ENCODE measurements around the gene CHCHD1.

CHCHD1 gene

GRCh38 chr10:73819513-73820093 is 37.8 kb downstream of the CHCHD1 start:
- Histone ChIP-seq H3K79me2 (ENCODE audit: insufficient read depth, low read depth) (no peaks in the 10 kb centered on the region), H3K4me3 (IDR thresholded peaks at IDR 0.05; ENCODE audit: insufficient read depth, low read depth, low read length) (no peak overlapping the region), H3K4me1 (ENCODE audit: low read depth, poor library complexity, severe bottlenecking) (no peaks in the 10 kb centered on the region), H3K9ac (no peak overlapping the region), H4K20me1 (ENCODE audit: insufficient read depth) (no peaks in the 10 kb centered on the region), H3K27ac (no peak overlapping the region), H3K4me2 (no peak overlapping the region), H2AFZ (ENCODE audit: low read depth) (no peak overlapping the region), H3K36me3 (ENCODE audit: insufficient read depth) (no peaks in the 10 kb centered on the region), H3K27me3 (ENCODE audit: insufficient read depth, low read depth) (no peaks in the 10 kb centered on the region)
- TF ChIP-seq CTCF (conservative IDR thresholded peaks at IDR 0.05; ENCODE audit: low read depth, low read length), result no peak

GRCh38 chr10:73823391-73823790 is 41.5 kb downstream of the CHCHD1 start:
- TF ChIP-seq CTCF (conservative IDR thresholded peaks at IDR 0.05; ENCODE audit: low read depth, low read length), result no peak
- H3K4me2 ChIP-seq, result no peak overlapping the region
- H3K36me3 ChIP-seq (ENCODE audit: insufficient read depth), result no peaks in the 10 kb centered on the region
- H3K4me1 ChIP-seq (ENCODE audit: low read depth, poor library complexity, severe bottlenecking), result no peaks in the 10 kb centered on the region
- H3K9ac ChIP-seq, result no peak overlapping the region
- H4K20me1 ChIP-seq (ENCODE audit: insufficient read depth), result no peaks in the 10 kb centered on the region
- H3K79me2 ChIP-seq (ENCODE audit: insufficient read depth, low read depth), result no peaks in the 10 kb centered on the region
- no peak overlapping the region for H3K4me3 ChIP-seq (IDR thresholded peaks at IDR 0.05; ENCODE audit: insufficient read depth, low read depth, low read length)
- no peak overlapping the region for H2AFZ ChIP-seq (ENCODE audit: low read depth)
- no peak overlapping the region for H3K27ac ChIP-seq
- no peaks in the 10 kb centered on the region for H3K27me3 ChIP-seq (ENCODE audit: insufficient read depth, low read depth)

- Histone ChIP-seq H4K20me1 (ENCODE audit: insufficient read depth) (no peaks in the 10 kb centered on the region), H3K4me2 (no peak overlapping the region), H2AFZ (ENCODE audit: low read depth) (no peak overlapping the region), H3K27ac (no peak overlapping the region), H3K79me2 (ENCODE audit: insufficient read depth, low read depth) (no peaks in the 10 kb centered on the region), H3K9ac (no peak overlapping the region), H3K4me1 (ENCODE audit: low read depth, poor library complexity, severe bottlenecking) (no peaks in the 10 kb centered on the region), H3K4me3 (IDR thresholded peaks at IDR 0.05; ENCODE audit: insufficient read depth, low read depth, low read length) (no peak overlapping the region), H3K36me3 (ENCODE audit: insufficient read depth) (no peaks in the 10 kb centered on the region), H3K27me3 (ENCODE audit: insufficient read depth, low read depth) (no peaks in the 10 kb centered on the region)
- TF ChIP-seq CTCF (conservative IDR thresholded peaks at IDR 0.05; ENCODE audit: low read depth, low read length), result no peak
These were observed 42.4 kb downstream of the CHCHD1 start for GRCh38 chr10:73824146-73824725.

GRCh38 chr10:73827346-73828089 is 45.7 kb downstream of the CHCHD1 start:
- TF ChIP-seq CTCF (conservative IDR thresholded peaks at IDR 0.05; ENCODE audit: low read depth, low read length), result no peak
- Histone ChIP-seq H3K4me3 (IDR thresholded peaks at IDR 0.05; ENCODE audit: insufficient read depth, low read depth, low read length) (no peak overlapping the region), H3K4me1 (ENCODE audit: low read depth, poor library complexity, severe bottlenecking) (no peaks in the 10 kb centered on the region)

More at GRCh38 chr10:73827346-73828089, 45.7 kb downstream of the CHCHD1 start:
- Histone ChIP-seq H3K36me3 (ENCODE audit: insufficient read depth) (no peaks in the 10 kb centered on the region), H4K20me1 (ENCODE audit: insufficient read depth) (no peaks in the 10 kb centered on the region), H3K27ac (no peak overlapping the region), H3K9ac (no peak overlapping the region), H2AFZ (ENCODE audit: low read depth) (no peak overlapping the region), H3K4me2 (no peak overlapping the region), H3K27me3 (ENCODE audit: insufficient read depth, low read depth) (no peaks in the 10 kb centered on the region), H3K79me2 (ENCODE audit: insufficient read depth, low read depth) (no peaks in the 10 kb centered on the region)
